ENCODE results near the gene ZNF777. TPM values are rescaled to one million over a fixed set of nuclear protein-coding genes. Genes with fewer than 3 reads are reported as not detected.
"Not testable (repeated sequence)": the region's sequence is repeated elsewhere in the genome, so short reads cannot be mapped to it uniquely, and the experiment has no call there.

The ZNF777 gene
- total RNA-seq, 3 donors from 2014 or later = 5.1 to 8.5 (median 8.2) TPM

- Histone ChIP-seq H3K27ac (no peak overlapping the region), H3K36me3 (no peaks in the 10 kb centered on the region), H3K9me3 (no peaks in the 10 kb centered on the region), H3K4me3 (no peak overlapping the region), H3K4me1 (no peaks in the 10 kb centered on the region), H3K27me3 (no peaks in the 10 kb centered on the region)
- intact Hi-C loops (cut with DNase I; ENCODE audit: low total_unique reads) = no loop called here
- DNase-seq (ENCODE audit: low spot score in 2 of 2) = no peak
- TF ChIP-seq, protein P1, sequence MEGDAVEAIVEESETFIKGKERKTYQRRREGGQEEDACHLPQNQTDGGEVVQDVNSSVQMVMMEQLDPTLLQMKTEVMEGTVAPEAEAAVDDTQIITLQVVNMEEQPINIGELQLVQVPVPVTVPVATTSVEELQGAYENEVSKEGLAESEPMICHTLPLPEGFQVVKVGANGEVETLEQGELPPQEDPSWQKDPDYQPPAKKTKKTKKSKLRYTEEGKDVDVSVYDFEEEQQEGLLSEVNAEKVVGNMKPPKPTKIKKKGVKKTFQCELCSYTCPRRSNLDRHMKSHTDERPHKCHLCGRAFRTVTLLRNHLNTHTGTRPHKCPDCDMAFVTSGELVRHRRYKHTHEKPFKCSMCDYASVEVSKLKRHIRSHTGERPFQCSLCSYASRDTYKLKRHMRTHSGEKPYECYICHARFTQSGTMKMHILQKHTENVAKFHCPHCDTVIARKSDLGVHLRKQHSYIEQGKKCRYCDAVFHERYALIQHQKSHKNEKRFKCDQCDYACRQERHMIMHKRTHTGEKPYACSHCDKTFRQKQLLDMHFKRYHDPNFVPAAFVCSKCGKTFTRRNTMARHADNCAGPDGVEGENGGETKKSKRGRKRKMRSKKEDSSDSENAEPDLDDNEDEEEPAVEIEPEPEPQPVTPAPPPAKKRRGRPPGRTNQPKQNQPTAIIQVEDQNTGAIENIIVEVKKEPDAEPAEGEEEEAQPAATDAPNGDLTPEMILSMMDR (IDR thresholded peaks at IDR 0.05) = no peak
- TF ChIP-seq POLR2A (IDR thresholded peaks at IDR 0.05) (no peak), POLR2AphosphoS5 (IDR thresholded peaks at IDR 0.05) (no peak)
Measured at GRCh38 chr7:149454006-149454405, 6.9 kb downstream of the ZNF777 start.

- no peaks in the 10 kb centered on the region for H3K9me3 ChIP-seq
- no peak for TF ChIP-seq POLR2AphosphoS5 (IDR thresholded peaks at IDR 0.05)
- no peak for TF ChIP-seq POLR2A (IDR thresholded peaks at IDR 0.05)
- TF ChIP-seq, protein P1 (IDR thresholded peaks at IDR 0.05) = no peak
- DNase-seq (ENCODE audit: low spot score in 2 of 2) = no peak
- no peaks in the 10 kb centered on the region for H3K36me3 ChIP-seq
- no peaks in the 10 kb centered on the region for H3K27me3 ChIP-seq
- intact Hi-C loops (cut with DNase I; ENCODE audit: low total_unique reads) = no loop called here
- H3K4me3 ChIP-seq = no peak overlapping the region
- no peak overlapping the region for H3K27ac ChIP-seq
- no peaks in the 10 kb centered on the region for H3K4me1 ChIP-seq
Measured at GRCh38 chr7:149450821-149451220, 10.0 kb downstream of the ZNF777 start.

DNA sequence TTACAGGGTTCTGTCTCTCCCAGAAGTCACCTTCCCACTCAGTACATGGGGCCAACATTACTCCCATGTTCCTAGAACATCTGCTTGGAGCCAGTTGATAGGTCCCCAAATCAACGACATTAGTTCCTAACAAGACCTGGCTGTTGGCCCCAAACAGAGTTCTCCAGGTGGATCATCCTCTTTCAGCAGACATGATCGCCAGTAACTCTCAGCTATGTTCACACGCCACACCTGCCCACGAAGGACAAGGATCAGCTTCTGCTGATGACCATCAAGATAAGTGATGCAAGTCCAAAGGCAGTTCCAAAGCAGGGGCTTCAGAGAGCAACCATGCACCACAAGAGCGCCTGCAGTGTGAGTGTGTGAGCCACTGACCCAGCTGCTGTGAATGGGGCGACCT is 11.0 kb downstream of the ZNF777 start:
- Histone ChIP-seq H3K4me1 (no peaks in the 10 kb centered on the region), H3K27me3 (no peaks in the 10 kb centered on the region), H3K36me3 (peaks cover 4% of the 10 kb centered on the region), H3K4me3 (no peak overlapping the region), H3K9me3 (no peaks in the 10 kb centered on the region), H3K27ac (no peak overlapping the region)
- DNase-seq (ENCODE audit: low spot score in 2 of 2) = no peak
- intact Hi-C loops (cut with DNase I; ENCODE audit: low total_unique reads) = no loop called here
- TF ChIP-seq POLR2A (IDR thresholded peaks at IDR 0.05) (no peak), POLR2AphosphoS5 (IDR thresholded peaks at IDR 0.05) (no peak)
- TF ChIP-seq, protein P1 (IDR thresholded peaks at IDR 0.05) = no peak

- Histone ChIP-seq H3K27me3 (no peaks in the 10 kb centered on the region), H3K36me3 (peaks cover 4% of the 10 kb centered on the region), H3K4me3 (no peak overlapping the region), H3K27ac (no peak overlapping the region), H3K9me3 (no peaks in the 10 kb centered on the region), H3K4me1 (no peaks in the 10 kb centered on the region)
- DNase-seq (ENCODE audit: low spot score in 2 of 2) = no peak
- TF ChIP-seq POLR2AphosphoS5 (IDR thresholded peaks at IDR 0.05) = no peak
- TF ChIP-seq POLR2A (IDR thresholded peaks at IDR 0.05) = no peak
- TF ChIP-seq, protein P1 (IDR thresholded peaks at IDR 0.05) = no peak
- intact Hi-C loops (cut with DNase I; ENCODE audit: low total_unique reads) = no loop called here
Measured at GRCh38 chr7:149448961-149449360, 11.9 kb downstream of the ZNF777 start.

DNA sequence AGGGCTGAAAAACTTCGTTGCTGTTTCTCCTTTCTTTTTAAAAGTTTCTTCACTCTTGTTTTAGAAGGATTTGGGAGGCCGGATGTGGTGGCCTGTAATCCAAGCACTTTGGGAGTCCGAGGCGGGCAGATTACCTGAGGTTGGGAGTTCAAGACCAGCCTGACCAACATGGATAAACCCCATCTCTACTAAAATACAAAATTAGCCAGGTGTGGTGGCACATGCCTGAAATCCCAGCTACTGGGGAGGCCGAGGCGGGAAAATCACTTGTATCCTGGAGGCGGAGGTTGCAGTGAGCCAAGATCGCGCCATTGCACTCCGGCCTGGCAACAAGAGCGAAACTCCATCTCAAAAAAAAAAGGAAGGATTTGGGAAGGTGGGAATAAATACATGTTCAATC is 14.8 kb downstream of the ZNF777 start:
- intact Hi-C loops (cut with DNase I; ENCODE audit: low total_unique reads); H3K36me3 ChIP-seq; H3K9me3 ChIP-seq; H3K27me3 ChIP-seq; H3K4me3 ChIP-seq; H3K4me1 ChIP-seq; H3K27ac ChIP-seq; DNase-seq (ENCODE audit: low spot score in 2 of 2): not testable (repeated sequence)

DNA sequence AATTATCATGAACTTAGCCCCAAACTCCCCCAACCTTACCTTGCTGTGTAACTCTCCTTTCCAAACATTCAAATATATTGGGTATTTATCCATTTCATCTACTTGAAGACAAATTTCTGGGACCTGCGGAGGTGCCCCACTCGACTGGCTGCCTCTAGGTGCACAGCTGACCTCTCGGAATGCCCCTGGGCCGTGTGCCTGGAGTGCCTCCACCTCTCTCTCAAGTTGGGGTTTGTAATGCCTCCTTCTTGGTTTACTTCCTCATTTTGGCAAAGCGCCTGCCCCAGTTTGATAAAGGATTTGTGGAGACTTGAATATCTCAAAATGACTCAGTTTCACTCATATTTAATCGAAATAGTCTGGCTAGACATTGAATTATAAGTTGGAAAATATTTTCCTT is 16.6 kb downstream of the ZNF777 start:
- intact Hi-C loops (cut with DNase I; ENCODE audit: low total_unique reads) = no loop called here
- no peak overlapping the region for H3K27ac ChIP-seq
- H3K4me1 ChIP-seq = no peaks in the 10 kb centered on the region
- peaks cover 4% of the 10 kb centered on the region for H3K36me3 ChIP-seq
- no peaks in the 10 kb centered on the region for H3K27me3 ChIP-seq
- TF ChIP-seq POLR2AphosphoS5 (IDR thresholded peaks at IDR 0.05) (no peak), POLR2A (IDR thresholded peaks at IDR 0.05) (no peak)
- TF ChIP-seq, protein P1 (IDR thresholded peaks at IDR 0.05) = no peak
- H3K4me3 ChIP-seq = no peak overlapping the region
- no peaks in the 10 kb centered on the region for H3K9me3 ChIP-seq
- DNase-seq (ENCODE audit: low spot score in 2 of 2) = no peak
